Measurements from ENCODE around the gene PPP1R12C. TPM values are rescaled to one million over a fixed set of nuclear protein-coding genes. Genes with fewer than 3 reads are reported as not detected.

Gene PPP1R12C
- total RNA-seq, 1 donor from 2014 or later, result 219 TPM

DNA sequence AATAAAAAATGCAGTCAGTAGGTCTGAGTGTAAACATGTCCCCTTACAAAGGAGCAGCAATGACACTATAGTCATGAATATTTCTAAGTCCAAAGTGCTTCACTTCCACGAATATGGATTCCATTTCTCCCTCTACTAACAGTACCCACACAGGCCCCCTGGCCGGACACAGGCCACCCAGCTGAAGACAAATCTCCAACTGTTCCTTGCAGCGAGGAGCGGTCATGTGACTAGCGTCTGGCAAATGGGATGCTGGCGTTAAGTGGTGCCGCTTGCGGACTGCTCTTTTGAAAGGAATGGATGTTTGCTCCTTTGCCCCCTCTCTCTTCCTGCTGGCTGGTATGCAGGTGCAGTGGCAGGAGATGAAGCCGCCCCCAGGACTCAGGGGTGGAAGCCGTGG is 16.2 kb downstream of the PPP1R12C start:
- peaks cover 0 to 7% of the 10 kb centered on the region in 2 donors for H3K9me3 ChIP-seq
- intact Hi-C loops (cut with DNase I), result no loop called here
- TF ChIP-seq, protein P1, sequence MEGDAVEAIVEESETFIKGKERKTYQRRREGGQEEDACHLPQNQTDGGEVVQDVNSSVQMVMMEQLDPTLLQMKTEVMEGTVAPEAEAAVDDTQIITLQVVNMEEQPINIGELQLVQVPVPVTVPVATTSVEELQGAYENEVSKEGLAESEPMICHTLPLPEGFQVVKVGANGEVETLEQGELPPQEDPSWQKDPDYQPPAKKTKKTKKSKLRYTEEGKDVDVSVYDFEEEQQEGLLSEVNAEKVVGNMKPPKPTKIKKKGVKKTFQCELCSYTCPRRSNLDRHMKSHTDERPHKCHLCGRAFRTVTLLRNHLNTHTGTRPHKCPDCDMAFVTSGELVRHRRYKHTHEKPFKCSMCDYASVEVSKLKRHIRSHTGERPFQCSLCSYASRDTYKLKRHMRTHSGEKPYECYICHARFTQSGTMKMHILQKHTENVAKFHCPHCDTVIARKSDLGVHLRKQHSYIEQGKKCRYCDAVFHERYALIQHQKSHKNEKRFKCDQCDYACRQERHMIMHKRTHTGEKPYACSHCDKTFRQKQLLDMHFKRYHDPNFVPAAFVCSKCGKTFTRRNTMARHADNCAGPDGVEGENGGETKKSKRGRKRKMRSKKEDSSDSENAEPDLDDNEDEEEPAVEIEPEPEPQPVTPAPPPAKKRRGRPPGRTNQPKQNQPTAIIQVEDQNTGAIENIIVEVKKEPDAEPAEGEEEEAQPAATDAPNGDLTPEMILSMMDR (IDR thresholded peaks at IDR 0.05), result no peak
- H3K27me3 ChIP-seq, result no peaks in the 10 kb centered on the region
- DNase-seq (ENCODE audit: low spot score in 2 of 2), result no peak
- no peak overlapping the region for H3K27ac ChIP-seq
- no peaks in the 10 kb centered on the region for H3K4me1 ChIP-seq
- H3K36me3 ChIP-seq, result peaks cover 57 to 66% of the 10 kb centered on the region in 2 donors
- no peak overlapping the region for H3K4me3 ChIP-seq

DNA sequence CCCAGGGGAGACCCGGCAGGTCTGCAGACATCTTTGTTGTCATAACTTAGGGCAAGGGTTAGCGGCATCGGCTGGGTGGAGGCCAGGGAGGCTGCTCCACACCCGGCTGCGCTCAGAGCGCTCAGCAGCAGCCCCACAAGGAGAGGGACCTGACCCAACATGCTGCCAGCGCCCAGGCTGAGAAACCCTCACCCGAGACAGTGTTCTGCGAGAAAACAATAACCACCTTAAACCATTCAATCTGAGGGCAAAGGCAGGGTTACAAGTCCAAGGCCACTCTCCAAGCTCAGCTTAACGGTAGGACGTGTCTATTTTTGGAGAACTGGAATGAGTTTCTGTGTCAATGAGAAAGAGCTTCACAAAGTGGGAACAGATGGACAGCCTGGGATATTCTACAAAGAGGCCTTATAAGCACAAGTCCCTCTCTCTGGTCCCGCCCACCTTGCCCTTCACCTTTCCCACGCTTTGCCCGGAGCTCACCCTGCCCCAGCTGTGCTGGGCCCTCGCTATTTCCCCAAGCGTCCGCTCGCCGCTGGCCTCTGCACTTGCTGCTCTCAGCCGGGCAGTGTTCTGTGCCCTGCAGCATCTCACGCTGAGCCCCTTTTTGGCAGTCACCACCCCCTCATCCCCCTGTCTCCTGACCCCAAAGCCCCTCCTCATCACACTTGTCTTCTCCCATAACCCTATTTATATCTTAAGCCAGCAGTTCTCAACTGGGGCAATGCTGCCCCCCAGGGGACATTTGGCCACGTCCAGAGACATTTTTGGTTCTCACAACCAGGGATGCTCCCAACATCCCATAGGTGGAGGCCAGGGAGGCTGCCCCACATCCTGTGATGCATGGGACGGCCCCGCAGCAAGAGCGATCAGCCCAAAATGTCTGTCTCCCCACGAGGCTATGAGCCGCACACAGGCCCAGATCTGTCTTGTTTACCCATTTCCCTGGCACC is 17.6 kb downstream of the PPP1R12C start:
- H3K36me3 ChIP-seq, result peaks cover 61 to 73% of the 10 kb centered on the region in 2 donors
- TF ChIP-seq, protein P1 (IDR thresholded peaks at IDR 0.05), result no peak
- intact Hi-C loops (cut with DNase I), result no loop called here
- H3K4me3 ChIP-seq, result no peak overlapping the region
- no peak overlapping the region for H3K27ac ChIP-seq
- peaks cover 0 to 7% of the 10 kb centered on the region in 2 donors for H3K9me3 ChIP-seq
- H3K4me1 ChIP-seq, result no peaks in the 10 kb centered on the region
- no peaks in the 10 kb centered on the region for H3K27me3 ChIP-seq
- DNase-seq (ENCODE audit: low spot score in 2 of 2), result no peak

DNA sequence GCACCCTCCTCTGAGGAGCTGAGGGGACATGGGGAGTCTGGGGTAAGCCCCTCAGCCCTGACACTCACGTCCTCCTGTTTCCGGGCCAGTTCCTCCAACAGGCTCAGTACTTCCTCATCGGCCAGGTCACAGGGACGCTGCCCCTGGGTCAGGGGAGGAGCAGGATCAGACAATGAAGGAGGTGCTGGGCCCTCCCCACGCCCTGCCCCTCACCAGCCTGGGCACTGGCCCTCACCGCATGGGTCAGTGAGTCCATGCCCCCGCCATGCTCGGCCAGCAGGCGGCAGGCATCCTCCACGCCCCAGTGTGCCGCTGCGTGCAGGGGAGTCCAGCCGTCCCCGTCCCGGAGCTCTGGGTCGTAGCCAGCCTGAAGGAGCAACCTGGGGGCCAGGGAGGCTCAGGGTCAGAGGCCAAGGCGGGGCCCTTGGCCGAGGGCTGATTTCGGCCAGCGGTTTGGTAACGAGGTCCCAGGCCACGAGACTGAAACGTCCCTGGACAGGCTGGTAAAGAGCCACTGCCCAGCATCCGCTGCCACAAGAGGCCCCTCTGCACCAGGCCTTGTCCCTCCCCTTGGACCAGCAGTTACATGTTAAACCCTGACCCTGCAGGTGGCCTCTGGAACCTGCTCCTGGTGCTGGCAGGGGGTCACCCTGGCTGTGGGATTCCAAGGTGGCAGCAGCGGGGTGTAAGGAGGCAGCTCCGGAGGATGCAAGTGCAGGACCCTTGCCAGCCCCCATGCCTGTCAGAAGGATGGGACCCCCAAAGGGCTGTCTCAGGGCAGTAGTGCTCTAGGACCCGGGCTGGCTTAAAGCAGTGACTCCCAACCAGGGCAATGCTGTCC is 18.5 kb downstream of the PPP1R12C start:
- Histone ChIP-seq H3K36me3 (peaks cover 69 to 81% of the 10 kb centered on the region in 2 donors), H3K4me3 (no peak overlapping the region), H3K27me3 (no peaks in the 10 kb centered on the region), H3K9me3 (peaks cover 0 to 7% of the 10 kb centered on the region in 2 donors), H3K4me1 (no peaks in the 10 kb centered on the region), H3K27ac (no peak overlapping the region)
- TF ChIP-seq, protein P1 (IDR thresholded peaks at IDR 0.05), result no peak
- intact Hi-C loops (cut with DNase I), result no loop called here
- no peak for DNase-seq (ENCODE audit: low spot score in 2 of 2)

DNA sequence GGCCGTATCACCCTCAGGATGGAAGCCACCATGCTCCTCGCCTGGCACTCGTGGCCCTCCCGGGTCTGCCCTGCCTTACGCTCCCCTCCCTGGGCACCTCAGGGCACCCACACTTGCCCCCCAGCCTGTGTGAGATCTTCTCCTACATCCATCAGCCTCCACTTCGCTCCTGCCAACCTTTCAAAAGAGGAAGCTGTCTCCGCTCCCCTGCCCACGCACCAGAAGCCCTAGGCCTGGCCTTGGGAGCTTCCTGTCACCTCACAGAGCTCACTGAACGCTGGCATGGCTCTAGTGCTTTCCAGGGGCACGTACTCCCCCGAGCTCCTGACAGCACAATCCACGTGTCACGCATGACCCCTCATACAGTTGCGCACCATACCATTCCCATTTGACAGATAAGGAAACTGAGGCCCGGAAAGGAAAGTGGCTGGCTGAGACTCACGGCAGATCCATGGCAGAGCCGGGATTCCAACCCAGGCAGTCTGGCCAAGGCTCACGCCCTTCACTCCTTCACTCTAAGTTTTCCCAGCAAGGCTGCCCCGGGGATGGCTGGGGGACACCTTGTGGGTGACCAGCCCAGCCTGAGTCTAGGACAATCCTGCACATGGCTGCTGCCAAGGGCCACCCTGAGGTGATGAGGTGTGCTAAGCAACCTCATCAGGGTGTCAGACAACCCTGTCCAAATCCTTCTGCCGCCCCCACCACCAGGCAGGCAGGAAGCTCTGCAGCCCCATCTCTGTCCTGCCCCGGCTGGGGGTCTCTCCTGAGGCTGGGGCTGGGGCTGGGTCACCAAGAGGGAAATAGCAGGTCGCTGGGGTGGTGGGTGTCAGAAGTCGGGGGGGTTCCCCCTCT is 19.3 kb downstream of the PPP1R12C start:
- TF ChIP-seq, protein P1 (IDR thresholded peaks at IDR 0.05), result no peak
- Histone ChIP-seq H3K36me3 (peaks cover 62 to 75% of the 10 kb centered on the region in 2 donors), H3K27ac (no peak overlapping the region), H3K4me1 (no peaks in the 10 kb centered on the region), H3K4me3 (no peak overlapping the region), H3K27me3 (no peaks in the 10 kb centered on the region), H3K9me3 (peaks cover 0 to 4% of the 10 kb centered on the region in 2 donors)
- DNase-seq (ENCODE audit: low spot score in 2 of 2), result no peak
- intact Hi-C loops (cut with DNase I), result no loop called here

Data from ascending aorta (tissue), 2 donors.